Loucy (cell line): ENCODE results near the gene SPACA9.

ENCODE experiments used
- EZH2phosphoT487 ChIP-seq: fragments of 200-600 bp; IDR thresholded peaks from 2 replicates; pipeline ENCODE4 v1.6.1; 2018; ENCODE audit warnings: antibody characterized with exemption, mild to moderate bottlenecking, moderate library complexity, borderline replicate concordance
- TF ChIP-seq, protein P1 (sequence below): fragments of 200-600 bp; sonication (generic); conservative IDR thresholded peaks from 2 replicates; pipeline ENCODE4 v1.5.1; 2014; ENCODE audit warnings: mild to moderate bottlenecking, antibody characterized with exemption, low read length

- TF ChIP-seq, protein P1, sequence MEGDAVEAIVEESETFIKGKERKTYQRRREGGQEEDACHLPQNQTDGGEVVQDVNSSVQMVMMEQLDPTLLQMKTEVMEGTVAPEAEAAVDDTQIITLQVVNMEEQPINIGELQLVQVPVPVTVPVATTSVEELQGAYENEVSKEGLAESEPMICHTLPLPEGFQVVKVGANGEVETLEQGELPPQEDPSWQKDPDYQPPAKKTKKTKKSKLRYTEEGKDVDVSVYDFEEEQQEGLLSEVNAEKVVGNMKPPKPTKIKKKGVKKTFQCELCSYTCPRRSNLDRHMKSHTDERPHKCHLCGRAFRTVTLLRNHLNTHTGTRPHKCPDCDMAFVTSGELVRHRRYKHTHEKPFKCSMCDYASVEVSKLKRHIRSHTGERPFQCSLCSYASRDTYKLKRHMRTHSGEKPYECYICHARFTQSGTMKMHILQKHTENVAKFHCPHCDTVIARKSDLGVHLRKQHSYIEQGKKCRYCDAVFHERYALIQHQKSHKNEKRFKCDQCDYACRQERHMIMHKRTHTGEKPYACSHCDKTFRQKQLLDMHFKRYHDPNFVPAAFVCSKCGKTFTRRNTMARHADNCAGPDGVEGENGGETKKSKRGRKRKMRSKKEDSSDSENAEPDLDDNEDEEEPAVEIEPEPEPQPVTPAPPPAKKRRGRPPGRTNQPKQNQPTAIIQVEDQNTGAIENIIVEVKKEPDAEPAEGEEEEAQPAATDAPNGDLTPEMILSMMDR, result no peak
- no peak for TF ChIP-seq EZH2phosphoT487
Measured at GRCh38 chr9:132939169-132939568, 60.5 kb downstream of the SPACA9 start.
